ENCODE measurements around the gene TAF11L7.
"Not testable (repeated sequence)": the region's sequence is repeated elsewhere in the genome, so short reads cannot be mapped to it uniquely, and the experiment has no call there.

TAF11L7 gene

DNA sequence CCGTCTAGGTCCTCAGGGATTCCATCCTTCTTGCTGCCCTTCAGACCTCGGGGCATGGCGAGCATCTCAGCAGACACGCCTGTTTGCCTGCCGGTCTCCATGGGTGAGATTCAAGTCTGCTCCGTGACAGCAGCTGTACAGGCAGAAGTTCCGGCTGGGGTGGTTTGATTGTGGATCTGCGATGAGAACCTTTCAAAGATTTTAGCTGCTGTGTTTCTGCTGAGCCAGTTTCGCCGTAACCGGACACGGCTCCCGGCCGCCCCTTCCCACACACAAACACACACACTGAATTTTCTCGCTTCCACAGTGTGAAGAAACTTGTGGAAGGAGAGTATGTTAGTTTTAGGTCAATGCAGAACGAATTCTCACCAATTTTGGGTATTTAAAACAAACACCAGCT, at the start of gene TAF11L7:
TAF11L7 (minus strand) TSS at position 101 of the 400 bp plus-strand sequence.
- not testable (repeated sequence) for DNase-seq

DNA sequence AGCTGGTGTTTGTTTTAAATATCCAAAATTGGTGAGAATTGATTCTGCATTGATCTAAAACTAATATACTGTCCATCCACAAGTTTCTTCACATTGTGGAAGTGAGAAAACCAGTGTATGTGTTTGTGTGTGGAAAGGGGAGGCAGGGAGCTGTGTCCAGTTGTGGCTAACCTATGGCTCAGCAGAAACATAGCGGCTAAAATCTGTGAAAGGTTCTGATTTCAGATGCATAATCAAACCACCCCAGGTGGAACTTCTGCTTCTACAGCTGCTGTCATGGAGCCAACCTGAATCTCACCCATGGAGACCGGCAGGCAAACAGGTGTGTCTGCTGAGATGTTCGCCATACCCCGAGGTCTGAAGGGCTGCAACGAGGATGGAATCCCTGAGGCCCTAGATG, 48.6 kb upstream of the TAF11L7 start, which contains the start of gene TAF11L14:
TAF11L14 (plus strand) TSS at position 301 of the 400 bp plus-strand sequence.
- DNase-seq = no peak

DNA sequence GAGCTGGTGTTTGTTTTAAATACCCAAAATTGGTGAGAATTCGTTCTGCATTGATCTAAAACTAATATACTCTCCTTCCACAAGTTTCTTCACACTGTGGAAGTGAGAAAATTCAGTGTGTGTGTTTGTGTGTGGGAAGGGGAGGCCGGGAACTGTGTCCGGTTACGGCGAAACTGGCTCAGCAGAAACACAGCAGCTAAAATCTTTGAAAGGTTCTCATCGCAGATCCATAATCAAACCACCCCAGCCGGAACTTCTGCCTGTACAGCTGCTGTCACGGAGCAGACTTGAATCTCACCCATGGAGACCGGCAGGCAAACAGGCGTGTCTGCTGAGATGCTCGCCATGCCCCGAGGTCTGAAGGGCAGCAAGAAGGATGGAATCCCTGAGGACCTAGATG, 46.2 kb upstream of the TAF11L7 start, which contains the start of gene TAF11L13:
TAF11L13 (plus strand) TSS at position 301 of the 400 bp plus-strand sequence.
- not testable (repeated sequence) for DNase-seq

DNA sequence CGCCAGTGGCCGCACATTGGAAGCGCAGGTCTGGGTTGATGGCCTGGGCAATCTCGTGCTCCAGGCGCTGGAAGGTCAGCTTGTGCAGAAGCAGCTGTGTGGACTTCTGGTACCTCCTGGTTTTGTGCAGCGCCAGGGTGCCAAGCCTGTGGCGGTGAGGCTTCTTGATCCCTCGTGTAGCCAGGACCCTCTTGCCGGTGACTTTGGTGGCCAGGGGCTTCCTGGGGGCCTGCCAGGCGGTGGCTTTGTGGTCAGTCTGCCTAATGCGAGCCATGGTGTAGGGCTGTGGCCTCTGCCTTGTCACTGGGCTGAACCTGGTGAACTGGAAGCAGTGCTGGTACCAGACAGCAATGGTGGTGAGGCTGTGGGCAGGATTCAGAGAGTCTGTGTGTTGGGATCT, 40.1 kb upstream of the TAF11L7 start:
- DNase-seq = no peak

DNA sequence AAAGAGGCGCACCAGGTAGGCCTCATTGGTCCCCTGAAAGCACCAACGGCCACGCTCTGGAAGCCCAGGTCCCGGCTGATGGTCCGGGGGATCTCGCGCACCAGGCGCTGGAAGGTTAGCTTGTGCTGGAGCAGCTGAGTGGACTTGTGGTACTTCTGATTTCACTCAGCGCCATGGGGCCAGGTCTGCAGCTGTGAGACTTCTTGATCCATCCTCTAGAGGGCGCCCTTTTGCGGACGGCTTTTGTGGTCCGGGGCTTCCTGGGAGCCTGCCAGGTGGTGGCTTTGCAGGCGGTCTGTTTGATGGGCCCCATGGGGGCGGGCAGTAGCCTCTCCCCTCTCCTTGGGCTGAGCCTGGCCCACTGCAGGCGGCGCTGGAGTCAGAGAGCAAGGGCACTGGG, 35.1 kb upstream of the TAF11L7 start:
- DNase-seq = no peak

DNA sequence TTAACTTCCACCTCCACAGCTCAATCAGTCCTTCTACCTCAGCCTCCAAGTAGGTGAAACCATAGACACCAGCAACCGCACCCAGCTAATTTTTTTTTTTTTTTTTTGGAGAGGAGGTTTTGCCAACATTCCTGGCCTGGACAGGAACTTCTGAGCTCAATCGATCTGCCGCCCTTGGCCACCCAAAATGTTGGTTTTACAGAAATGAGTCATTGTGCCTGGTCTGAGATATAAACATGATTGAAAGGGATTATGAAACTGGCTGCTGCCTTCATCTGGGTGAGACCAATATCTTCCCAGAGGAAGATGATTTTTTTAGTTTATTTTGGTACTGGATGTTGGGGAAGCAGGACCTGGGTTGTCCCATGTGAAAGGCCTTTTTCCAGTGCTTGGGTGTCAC, 33.8 kb upstream of the TAF11L7 start:
- DNase-seq = no peak

DNA sequence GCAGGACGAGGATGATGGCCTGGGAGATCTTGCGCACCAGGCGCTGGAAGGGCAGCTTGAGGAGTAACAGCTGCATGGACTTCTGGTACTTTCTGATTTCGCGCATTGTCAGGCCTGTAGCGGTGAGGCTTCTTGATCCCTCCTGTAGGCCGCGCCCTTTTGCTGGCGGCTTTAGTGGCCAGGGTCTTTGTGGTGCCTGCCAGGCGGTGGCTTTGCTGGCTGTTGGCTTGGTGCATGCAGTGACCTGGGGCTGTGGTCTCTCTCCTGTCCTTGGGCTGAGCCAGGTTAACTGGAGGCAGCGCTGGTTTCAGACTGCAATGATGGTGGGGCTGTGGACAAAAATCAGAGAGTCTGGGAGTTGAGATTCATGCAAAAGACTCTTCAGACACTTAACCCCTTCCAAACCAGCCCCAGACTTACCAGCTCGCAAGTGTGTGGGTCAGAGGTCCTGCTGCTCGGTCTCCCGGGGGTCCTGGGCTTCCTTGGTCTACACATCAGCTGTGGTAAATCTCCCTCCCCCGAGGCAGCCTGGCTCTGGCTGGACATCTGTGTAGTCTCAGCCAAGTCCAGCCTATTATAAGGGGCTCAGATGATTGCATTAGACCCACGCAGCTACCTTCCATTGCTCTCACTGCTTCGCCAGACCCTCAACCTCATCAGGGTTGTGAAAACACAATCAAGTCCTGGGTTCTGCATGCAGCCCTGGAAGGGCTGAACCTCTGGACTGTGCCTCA, 29.5 kb upstream of the TAF11L7 start:
- DNase-seq = no peak

DNA sequence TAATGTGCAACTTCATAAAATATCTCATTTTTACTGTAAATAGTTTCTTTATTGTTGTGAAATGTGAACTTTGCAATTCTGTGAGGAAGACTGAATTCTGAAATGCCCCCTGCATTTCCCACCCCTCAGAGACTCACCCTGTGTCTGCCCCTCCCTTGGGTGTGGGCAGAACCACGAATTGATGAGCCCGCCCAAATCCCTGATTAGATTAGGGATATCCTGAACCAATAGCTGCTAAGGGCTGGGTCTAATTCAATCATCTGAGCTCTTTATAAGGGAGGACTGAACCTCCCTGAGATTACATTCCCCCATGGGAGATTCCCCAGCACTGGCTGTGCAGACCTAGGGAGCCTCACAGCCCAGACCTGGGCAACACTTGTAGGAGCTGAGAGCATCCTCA, 24.5 kb upstream of the TAF11L7 start, which contains the start of gene TAF11L12:
TAF11L12 (plus strand) TSS at position 301 of the 400 bp plus-strand sequence.
- not testable (repeated sequence) for DNase-seq

DNA sequence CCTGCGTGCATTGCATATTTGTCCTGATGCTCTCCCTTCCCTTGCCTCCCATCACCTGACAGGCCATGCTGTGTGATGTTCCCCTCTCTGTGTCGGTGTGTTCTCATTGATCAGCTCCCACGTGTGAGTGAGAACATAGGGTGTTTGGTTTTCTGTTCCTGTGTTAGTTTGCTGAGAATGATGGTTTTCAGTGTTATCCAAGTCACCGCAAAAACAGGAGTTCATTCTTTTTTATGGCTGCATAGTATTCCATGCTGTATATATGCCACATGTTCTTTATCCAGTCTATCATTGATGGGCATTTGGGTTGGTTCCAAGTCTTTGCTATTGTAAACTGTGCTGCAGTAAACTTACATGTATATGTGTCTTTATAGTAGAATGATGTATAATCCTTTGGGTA, 21.9 kb upstream of the TAF11L7 start:
- DNase-seq = not testable (repeated sequence)

DNA sequence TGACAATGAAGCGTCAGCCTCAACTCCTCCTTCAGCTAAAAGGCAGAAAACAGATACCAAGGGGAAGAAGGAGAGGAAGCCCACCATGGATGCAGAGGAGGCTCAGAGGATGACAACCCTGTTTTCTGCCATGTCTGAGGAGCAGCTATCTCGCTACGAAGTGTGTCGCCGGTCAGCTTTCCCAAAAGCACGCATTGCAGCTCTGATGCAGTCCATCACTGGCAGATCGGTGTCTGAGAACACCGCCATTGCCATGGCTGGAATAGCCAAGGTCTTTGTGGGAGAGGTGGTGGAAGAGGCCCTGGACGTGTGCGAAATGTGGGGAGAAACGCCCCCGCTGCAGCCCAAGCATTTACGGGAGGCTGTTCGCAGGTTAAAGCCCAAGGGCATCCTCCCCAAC, 19.4 kb upstream of the TAF11L7 start:
- no peak for DNase-seq

DNA sequence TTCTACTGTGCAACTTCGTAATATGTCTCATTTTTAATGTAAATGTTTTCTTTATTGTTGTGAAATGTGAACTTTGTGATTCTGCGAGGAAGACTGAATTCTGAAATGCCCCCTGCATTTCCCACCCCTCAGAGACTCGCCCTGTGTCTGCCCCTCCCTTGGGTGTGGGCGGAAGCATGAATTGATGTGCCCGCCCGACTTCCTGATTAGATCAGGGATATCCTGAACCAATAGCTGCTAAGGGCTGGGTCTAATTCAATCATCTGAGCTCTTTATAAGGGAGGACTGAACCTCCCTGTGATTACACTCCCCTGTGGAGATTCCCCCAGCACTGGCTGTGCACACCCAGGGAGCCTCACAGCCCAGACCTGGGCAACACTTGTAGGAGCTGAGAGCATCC, 18.3 kb upstream of the TAF11L7 start, which contains the start of gene TAF11L11:
TAF11L11 (plus strand) TSS at position 304 of the 400 bp plus-strand sequence.
- not testable (repeated sequence) for DNase-seq

DNA sequence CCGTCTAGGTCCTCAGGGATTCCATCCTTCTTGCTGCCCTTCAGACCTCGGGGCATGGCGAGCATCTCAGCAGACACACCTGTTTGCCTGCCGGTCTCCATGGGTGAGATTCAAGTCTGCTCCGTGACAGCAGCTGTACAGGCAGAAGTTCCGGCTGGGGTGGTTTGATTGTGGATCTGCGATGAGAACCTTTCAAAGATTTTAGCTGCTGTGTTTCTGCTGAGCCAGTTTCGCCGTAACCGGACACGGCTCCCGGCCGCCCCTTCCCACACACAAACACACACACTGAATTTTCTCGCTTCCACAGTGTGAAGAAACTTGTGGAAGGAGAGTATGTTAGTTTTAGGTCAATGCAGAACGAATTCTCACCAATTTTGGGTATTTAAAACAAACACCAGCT, 12.2 kb upstream of the TAF11L7 start, which contains the start of gene TAF11L10:
TAF11L10 (minus strand) TSS at position 101 of the 400 bp plus-strand sequence.
- DNase-seq = not testable (repeated sequence)

DNA sequence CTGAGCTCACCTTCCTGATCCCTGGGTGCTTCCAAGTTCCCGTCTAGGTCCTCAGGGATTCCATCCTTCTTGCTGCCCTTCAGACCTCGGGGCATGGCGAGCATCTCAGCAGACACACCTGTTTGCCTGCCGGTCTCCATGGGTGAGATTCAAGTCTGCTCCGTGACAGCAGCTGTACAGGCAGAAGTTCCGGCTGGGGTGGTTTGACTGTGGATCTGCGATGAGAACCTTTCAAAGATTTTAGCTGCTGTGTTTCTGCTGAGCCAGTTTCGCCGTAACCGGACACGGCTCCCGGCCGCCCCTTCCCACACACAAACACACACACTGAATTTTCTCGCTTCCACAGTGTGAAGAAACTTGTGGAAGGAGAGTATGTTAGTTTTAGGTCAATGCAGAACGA, 8.7 kb upstream of the TAF11L7 start, which contains the start of gene TAF11L9:
TAF11L9 (minus strand) TSS at position 140 of the 400 bp plus-strand sequence.
- not testable (repeated sequence) for DNase-seq

DNA sequence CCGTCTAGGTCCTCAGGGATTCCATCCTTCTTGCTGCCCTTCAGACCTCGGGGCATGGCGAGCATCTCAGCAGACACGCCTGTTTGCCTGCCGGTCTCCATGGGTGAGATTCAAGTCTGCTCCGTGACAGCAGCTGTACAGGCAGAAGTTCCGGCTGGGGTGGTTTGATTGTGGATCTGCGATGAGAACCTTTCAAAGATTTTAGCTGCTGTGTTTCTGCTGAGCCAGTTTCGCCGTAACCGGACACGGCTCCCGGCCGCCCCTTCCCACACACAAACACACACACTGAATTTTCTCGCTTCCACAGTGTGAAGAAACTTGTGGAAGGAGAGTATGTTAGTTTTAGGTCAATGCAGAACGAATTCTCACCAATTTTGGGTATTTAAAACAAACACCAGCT, 5.3 kb upstream of the TAF11L7 start, which contains the start of gene TAF11L8:
TAF11L8 (minus strand) TSS at position 101 of the 400 bp plus-strand sequence.
- DNase-seq = not testable (repeated sequence)
